Astrocyte (in vitro differentiated cells and primary cell): ENCODE results near the gene PGM5.

Experiments
- EZH2 ChIP-seq: IDR thresholded peaks from 2 replicates; pipeline ENCODE4 v1.6.1; 2012; ENCODE audit warnings: mild to moderate bottlenecking, low read length, inconsistent platforms; ENCODE audit not compliant: insufficient read depth
- TF ChIP-seq, protein P1 (sequence below): IDR thresholded peaks from 2 replicates; pipeline ENCODE4 v1.5.1; 2011; ENCODE audit warnings: low read depth, mild to moderate bottlenecking, inconsistent platforms, low read length, moderate library complexity; ENCODE audit not compliant: insufficient read depth

- TF ChIP-seq, protein P1, sequence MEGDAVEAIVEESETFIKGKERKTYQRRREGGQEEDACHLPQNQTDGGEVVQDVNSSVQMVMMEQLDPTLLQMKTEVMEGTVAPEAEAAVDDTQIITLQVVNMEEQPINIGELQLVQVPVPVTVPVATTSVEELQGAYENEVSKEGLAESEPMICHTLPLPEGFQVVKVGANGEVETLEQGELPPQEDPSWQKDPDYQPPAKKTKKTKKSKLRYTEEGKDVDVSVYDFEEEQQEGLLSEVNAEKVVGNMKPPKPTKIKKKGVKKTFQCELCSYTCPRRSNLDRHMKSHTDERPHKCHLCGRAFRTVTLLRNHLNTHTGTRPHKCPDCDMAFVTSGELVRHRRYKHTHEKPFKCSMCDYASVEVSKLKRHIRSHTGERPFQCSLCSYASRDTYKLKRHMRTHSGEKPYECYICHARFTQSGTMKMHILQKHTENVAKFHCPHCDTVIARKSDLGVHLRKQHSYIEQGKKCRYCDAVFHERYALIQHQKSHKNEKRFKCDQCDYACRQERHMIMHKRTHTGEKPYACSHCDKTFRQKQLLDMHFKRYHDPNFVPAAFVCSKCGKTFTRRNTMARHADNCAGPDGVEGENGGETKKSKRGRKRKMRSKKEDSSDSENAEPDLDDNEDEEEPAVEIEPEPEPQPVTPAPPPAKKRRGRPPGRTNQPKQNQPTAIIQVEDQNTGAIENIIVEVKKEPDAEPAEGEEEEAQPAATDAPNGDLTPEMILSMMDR, result no peak
- TF ChIP-seq EZH2, result no peak
These were observed 157.0 kb downstream of the PGM5 start for GRCh38 chr9:68513385-68513784.
